ENCODE measurements around the gene PRDM11. TPM values are rescaled to one million over a fixed set of nuclear protein-coding genes. Genes with fewer than 3 reads are reported as not detected.

Gene PRDM11
- total RNA-seq, 2 donors from 2014 or later: 4.1 to 8.3 TPM

- no peak for DNase-seq
- intact Hi-C loops (cut with DNase I): no loop called here
- Histone ChIP-seq H3K27ac (no peak overlapping the region), H3K36me3 (no peaks in the 10 kb centered on the region), H3K4me3 (no peak overlapping the region), H3K4me1 (peaks cover 7% of the 10 kb centered on the region), H3K9me3 (no peaks in the 10 kb centered on the region), H3K9ac (ENCODE audit: low read depth in 2 of 2, low read length in 2 of 2) (no peak overlapping the region), H3K27me3 (no peaks in the 10 kb centered on the region)
- no peak for TF ChIP-seq CTCF (IDR thresholded peaks at IDR 0.05)
Observed at GRCh38 chr11:45176996-45177395, 30.6 kb downstream of the PRDM11 start.

GRCh38 chr11:45178223-45178622 is 31.8 kb downstream of the PRDM11 start:
- TF ChIP-seq CTCF (IDR thresholded peaks at IDR 0.05): no peak
- intact Hi-C loops (cut with DNase I): no loop called here
- Histone ChIP-seq H3K9ac (ENCODE audit: low read depth in 2 of 2, low read length in 2 of 2) (no peak overlapping the region), H3K27me3 (no peaks in the 10 kb centered on the region), H3K9me3 (no peaks in the 10 kb centered on the region), H3K36me3 (no peaks in the 10 kb centered on the region), H3K4me1 (peaks cover 7% of the 10 kb centered on the region), H3K27ac (no peak overlapping the region), H3K4me3 (no peak overlapping the region)
- no peak for DNase-seq

GRCh38 chr11:45178890-45179671 is 32.6 kb downstream of the PRDM11 start:
- Histone ChIP-seq H3K9me3 (no peaks in the 10 kb centered on the region), H3K27ac (no peak overlapping the region), H3K4me3 (no peak overlapping the region), H3K27me3 (no peaks in the 10 kb centered on the region), H3K36me3 (no peaks in the 10 kb centered on the region), H3K4me1 (peaks cover 7% of the 10 kb centered on the region), H3K9ac (ENCODE audit: low read depth in 2 of 2, low read length in 2 of 2) (no peak overlapping the region)
- intact Hi-C loops (cut with DNase I): no loop called here
- no peak for DNase-seq
- no peak for TF ChIP-seq CTCF (IDR thresholded peaks at IDR 0.05)

GRCh38 chr11:45179686-45180178 is 33.3 kb downstream of the PRDM11 start:
- H3K9me3 ChIP-seq: no peaks in the 10 kb centered on the region
- intact Hi-C loops (cut with DNase I): no loop called here
- peaks cover 7% of the 10 kb centered on the region for H3K4me1 ChIP-seq
- H3K4me3 ChIP-seq: peak overlapping the region; percentile 38
- no peak for DNase-seq
- peak overlapping the region; percentile 65 to 80 for H3K9ac ChIP-seq (ENCODE audit: low read depth in 2 of 2, low read length in 2 of 2)
- no peaks in the 10 kb centered on the region for H3K27me3 ChIP-seq
- no peak overlapping the region for H3K27ac ChIP-seq
- TF ChIP-seq CTCF (IDR thresholded peaks at IDR 0.05): no peak
- H3K36me3 ChIP-seq: no peaks in the 10 kb centered on the region

GRCh38 chr11:45180179-45180847 is 33.9 kb downstream of the PRDM11 start:
- intact Hi-C loops (cut with DNase I): no loop called here
- Histone ChIP-seq H3K4me3 (peak overlapping the region; percentile 38), H3K9ac (ENCODE audit: low read depth in 2 of 2, low read length in 2 of 2) (peak overlapping the region; percentile 65 to 80), H3K27me3 (no peaks in the 10 kb centered on the region), H3K9me3 (no peaks in the 10 kb centered on the region), H3K4me1 (peaks cover 7% of the 10 kb centered on the region), H3K27ac (no peak overlapping the region), H3K36me3 (no peaks in the 10 kb centered on the region)
- peak; percentile 46 for TF ChIP-seq CTCF (IDR thresholded peaks at IDR 0.05)
- peak; percentile 70 for DNase-seq
